KMS-11 (cell line): ENCODE results near the gene ATP9B.

Source experiments
- H2AFZ ChIP-seq: fragments of 200-600 bp; sonication (generic); 2 replicates; pipeline ENCODE4 v1.6.1; 2016; ENCODE audit warnings: antibody characterized with exemption, mixed run types, low read depth
- H3K27ac ChIP-seq: fragments of 200-600 bp; sonication (generic); 2 replicates; pipeline ENCODE4 v1.6.1; 2016; ENCODE audit warnings: mild to moderate bottlenecking, mixed run types
- H3K27me3 ChIP-seq: fragments of 200-600 bp; sonication (generic); 2 replicates; pipeline ENCODE4 v1.6.1; 2017; ENCODE audit warnings: mild to moderate bottlenecking, low read depth, mixed run types, moderate library complexity; ENCODE audit not compliant: insufficient read depth
- H3K36me3 ChIP-seq: fragments of 200-600 bp; sonication (generic); 2 replicates; pipeline ENCODE4 v1.6.1; 2017; ENCODE audit warnings: mild to moderate bottlenecking, mixed run types; ENCODE audit not compliant: insufficient read depth
- H3K4me1 ChIP-seq: fragments of 200-600 bp; sonication (generic); 2 replicates; pipeline ENCODE4 v1.6.1; 2016; ENCODE audit warnings: mild to moderate bottlenecking, low read depth, mixed run types; ENCODE audit not compliant: poor library complexity, severe bottlenecking
- H3K4me2 ChIP-seq: fragments of 200-600 bp; sonication (generic); 2 replicates; pipeline ENCODE4 v1.7.0; 2016; ENCODE audit warnings: mild to moderate bottlenecking, mixed run types
- H3K4me3 ChIP-seq: fragments of 200-600 bp; sonication (generic); IDR thresholded peaks from 2 replicates; pipeline ENCODE4 v1.6.1; 2017; ENCODE audit warnings: low read depth, low read length, mixed read lengths; ENCODE audit not compliant: insufficient read depth
- H3K79me2 ChIP-seq: fragments of 200-600 bp; sonication (generic); 2 replicates; pipeline ENCODE4 v1.6.1; 2016; ENCODE audit warnings: low read depth, mixed run types; ENCODE audit not compliant: insufficient read depth
- H3K9ac ChIP-seq: fragments of 200-600 bp; sonication (generic); 2 replicates; pipeline ENCODE4 v1.6.1; 2016; ENCODE audit warnings: mild to moderate bottlenecking, mixed run types
- H4K20me1 ChIP-seq: fragments of 200-600 bp; sonication (generic); 2 replicates; pipeline ENCODE4 v1.6.1; 2016; ENCODE audit warnings: mild to moderate bottlenecking, mixed run types; ENCODE audit not compliant: insufficient read depth
- TF ChIP-seq, protein P1 (sequence below): fragments of 200-600 bp; sonication (generic); conservative IDR thresholded peaks from 2 replicates; pipeline ENCODE4 v1.6.1; 2017; ENCODE audit warnings: low read depth, mild to moderate bottlenecking, antibody characterized with exemption, low read length, moderate library complexity, mixed read lengths

ATP9B gene

DNA sequence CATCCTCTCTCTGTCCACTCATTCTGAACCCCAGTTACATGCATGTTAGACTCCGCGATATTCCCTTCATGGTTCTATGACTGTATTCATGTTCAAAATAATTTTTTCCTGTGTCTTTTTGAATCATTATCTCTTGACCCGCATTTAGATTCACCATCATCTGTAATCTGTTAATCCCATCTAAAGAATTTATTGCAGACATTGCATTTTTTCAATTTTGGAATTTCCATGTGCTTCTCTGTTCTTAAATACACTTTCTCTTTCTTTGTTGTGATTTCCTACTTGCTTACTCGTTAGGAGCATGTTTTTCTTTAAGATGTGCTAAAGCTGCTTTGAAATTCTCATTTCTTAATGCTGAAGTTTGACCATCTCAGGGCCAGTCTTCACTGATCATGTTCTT, 122.2 kb downstream of the ATP9B start:
- H2AFZ ChIP-seq = no peak overlapping the region
- peak overlapping the region; percentile 73 for H3K9ac ChIP-seq
- H4K20me1 ChIP-seq = no peaks in the 10 kb centered on the region
- H3K27ac ChIP-seq = peak overlapping the region; percentile 90
- H3K36me3 ChIP-seq = no peaks in the 10 kb centered on the region
- H3K4me2 ChIP-seq = peak overlapping the region; percentile 60
- no peak overlapping the region for H3K4me3 ChIP-seq
- H3K4me1 ChIP-seq = peaks cover 60% of the 10 kb centered on the region
- no peaks in the 10 kb centered on the region for H3K27me3 ChIP-seq
- H3K79me2 ChIP-seq = no peaks in the 10 kb centered on the region
- TF ChIP-seq, protein P1, sequence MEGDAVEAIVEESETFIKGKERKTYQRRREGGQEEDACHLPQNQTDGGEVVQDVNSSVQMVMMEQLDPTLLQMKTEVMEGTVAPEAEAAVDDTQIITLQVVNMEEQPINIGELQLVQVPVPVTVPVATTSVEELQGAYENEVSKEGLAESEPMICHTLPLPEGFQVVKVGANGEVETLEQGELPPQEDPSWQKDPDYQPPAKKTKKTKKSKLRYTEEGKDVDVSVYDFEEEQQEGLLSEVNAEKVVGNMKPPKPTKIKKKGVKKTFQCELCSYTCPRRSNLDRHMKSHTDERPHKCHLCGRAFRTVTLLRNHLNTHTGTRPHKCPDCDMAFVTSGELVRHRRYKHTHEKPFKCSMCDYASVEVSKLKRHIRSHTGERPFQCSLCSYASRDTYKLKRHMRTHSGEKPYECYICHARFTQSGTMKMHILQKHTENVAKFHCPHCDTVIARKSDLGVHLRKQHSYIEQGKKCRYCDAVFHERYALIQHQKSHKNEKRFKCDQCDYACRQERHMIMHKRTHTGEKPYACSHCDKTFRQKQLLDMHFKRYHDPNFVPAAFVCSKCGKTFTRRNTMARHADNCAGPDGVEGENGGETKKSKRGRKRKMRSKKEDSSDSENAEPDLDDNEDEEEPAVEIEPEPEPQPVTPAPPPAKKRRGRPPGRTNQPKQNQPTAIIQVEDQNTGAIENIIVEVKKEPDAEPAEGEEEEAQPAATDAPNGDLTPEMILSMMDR = no peak

DNA sequence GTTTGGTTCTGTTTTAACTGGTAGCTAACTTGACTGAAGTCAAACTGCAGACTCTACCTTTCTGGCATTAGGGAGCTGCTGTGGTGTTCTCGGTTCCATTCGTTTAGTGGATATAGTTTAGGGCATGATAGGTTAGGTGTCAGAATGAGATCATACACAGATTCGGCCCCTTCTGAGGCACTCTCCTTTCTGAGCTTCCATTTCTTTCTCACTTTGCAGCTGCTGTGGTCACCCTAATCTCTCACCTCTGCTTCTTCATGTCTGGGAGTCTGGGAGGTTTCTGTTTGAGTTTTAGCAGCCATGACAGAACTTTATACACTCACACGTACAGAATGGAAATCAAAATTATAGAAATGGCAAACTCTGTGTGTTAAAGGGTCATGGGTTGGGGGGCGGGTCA, 122.8 kb downstream of the ATP9B start:
- H3K79me2 ChIP-seq = no peaks in the 10 kb centered on the region
- H3K36me3 ChIP-seq = no peaks in the 10 kb centered on the region
- peaks cover 60% of the 10 kb centered on the region for H3K4me1 ChIP-seq
- H2AFZ ChIP-seq = peak overlapping the region; percentile 19; the same call in 1 of the 2 replicates
- peak overlapping the region; percentile 90 for H3K27ac ChIP-seq
- peak overlapping the region; percentile 73 for H3K9ac ChIP-seq
- TF ChIP-seq, protein P1 = no peak
- H3K4me2 ChIP-seq = peak overlapping the region; percentile 60
- no peaks in the 10 kb centered on the region for H4K20me1 ChIP-seq
- peak overlapping the region; percentile 51 for H3K4me3 ChIP-seq
- H3K27me3 ChIP-seq = no peaks in the 10 kb centered on the region

DNA sequence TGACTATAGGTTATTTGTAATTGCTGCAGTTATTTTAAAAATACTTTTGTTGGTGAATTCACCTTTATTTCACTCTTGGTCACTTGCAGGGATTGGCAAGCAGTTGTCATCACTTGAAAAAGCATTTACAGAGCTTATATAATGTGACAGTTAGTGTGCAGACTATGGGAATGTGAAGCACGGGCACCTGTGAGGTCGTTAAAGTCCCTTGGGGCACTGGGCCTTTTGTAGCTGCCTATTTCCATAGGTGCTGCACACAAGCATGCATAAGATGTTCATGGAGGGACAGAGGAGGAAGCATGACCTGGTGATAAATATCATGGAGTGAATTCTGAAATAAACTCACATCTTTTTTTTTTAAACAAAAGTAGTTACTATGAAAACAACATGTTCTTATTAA, 124.6 kb downstream of the ATP9B start:
- H3K36me3 ChIP-seq = no peaks in the 10 kb centered on the region
- H3K4me3 ChIP-seq = no peak overlapping the region
- no peak overlapping the region for H2AFZ ChIP-seq
- peaks cover 76% of the 10 kb centered on the region for H3K4me1 ChIP-seq
- peak overlapping the region; percentile 90; the same call in 1 of the 2 replicates for H3K27ac ChIP-seq
- no peak overlapping the region for H3K9ac ChIP-seq
- no peaks in the 10 kb centered on the region for H3K27me3 ChIP-seq
- no peaks in the 10 kb centered on the region for H3K79me2 ChIP-seq
- no peaks in the 10 kb centered on the region for H4K20me1 ChIP-seq
- H3K4me2 ChIP-seq = peak overlapping the region; percentile 60
- TF ChIP-seq, protein P1 = no peak

DNA sequence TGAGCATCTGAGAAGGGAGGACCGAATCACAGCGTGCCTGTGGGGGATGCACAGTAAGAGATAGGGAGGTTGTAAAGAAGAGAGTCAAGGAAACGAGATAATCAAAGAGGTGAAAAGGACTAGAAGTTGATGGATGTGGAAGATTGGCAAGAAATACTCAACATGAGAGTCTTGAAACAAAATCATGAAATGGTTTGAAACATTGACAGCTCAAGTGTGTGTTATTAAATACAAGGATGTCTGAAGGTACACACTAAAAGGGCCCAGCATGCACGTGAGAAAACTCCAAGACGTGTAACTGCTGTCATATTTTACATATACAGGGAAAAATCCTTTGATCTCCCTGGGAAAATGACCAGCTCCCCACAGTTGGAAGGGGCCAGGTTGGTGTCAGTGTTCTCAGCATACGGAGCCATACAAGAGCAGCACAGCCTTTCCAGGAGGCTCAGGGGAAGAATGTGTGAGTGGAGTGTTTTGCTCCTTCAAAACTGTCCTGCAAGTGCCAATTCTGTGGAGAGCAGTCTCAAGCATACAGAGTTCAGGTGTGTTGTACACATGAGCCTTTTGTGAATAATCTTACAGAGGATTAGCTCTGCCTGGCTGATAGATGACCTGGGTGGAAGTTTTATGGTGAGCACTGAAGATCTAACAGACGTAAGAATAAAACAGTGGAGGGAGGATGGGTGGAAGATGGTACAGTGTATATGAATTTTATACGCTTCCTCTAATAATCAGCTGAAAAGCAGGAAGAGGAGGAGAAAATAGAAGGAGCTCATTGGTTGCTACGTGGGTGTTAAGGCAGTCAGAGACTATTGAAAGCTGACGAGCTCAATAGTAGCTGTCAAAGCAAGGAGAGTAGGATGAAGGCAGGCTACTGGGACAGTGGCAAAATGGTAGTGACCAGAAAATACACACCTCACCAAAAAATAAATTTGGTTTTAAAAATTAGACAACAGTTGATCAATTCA, 126.8 kb downstream of the ATP9B start:
- no peak overlapping the region for H3K4me3 ChIP-seq
- no peaks in the 10 kb centered on the region for H3K79me2 ChIP-seq
- H3K9ac ChIP-seq = no peak overlapping the region
- no peaks in the 10 kb centered on the region for H3K36me3 ChIP-seq
- H3K4me1 ChIP-seq = peaks cover 96% of the 10 kb centered on the region
- no peak overlapping the region for H2AFZ ChIP-seq
- H4K20me1 ChIP-seq = no peaks in the 10 kb centered on the region
- H3K27me3 ChIP-seq = no peaks in the 10 kb centered on the region
- peak overlapping the region; percentile 56; the same call in 1 of the 2 replicates for H3K4me2 ChIP-seq
- TF ChIP-seq, protein P1 = no peak
- no peak overlapping the region for H3K27ac ChIP-seq
